ENCODE data around the gene PLCB4. TPM values are rescaled to one million over a fixed set of nuclear protein-coding genes. Genes with fewer than 3 reads are reported as not detected.
A peak's percentile ranks its signal among the peaks of the same experiment; 100 is the strongest.

Gene PLCB4
- total RNA-seq, 1 experiment from 2014 or later, result 10.1 TPM

DNA sequence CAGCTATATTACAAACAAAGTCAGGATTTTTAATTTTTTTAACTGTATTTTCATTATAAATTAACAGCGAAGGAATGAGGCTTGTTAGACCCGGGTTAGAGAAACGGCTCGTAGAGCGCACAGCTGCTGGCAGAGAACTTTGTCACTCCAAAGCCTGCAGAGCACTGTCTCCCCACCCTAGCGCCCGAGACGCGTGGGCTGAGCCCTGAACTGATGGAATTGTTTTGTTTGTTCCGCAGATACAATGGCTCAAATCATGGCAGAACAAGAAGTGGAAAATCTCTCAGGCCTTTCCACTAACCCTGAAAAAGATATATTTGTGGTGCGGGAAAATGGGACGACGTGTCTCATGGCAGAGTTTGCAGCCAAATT lies 446.3 kb downstream of the PLCB4 start:
- peaks cover 100% of the 10 kb centered on the region for H3K27me3 Mint-ChIP-seq (ENCODE audit: low read depth)
- H3K4me1 Mint-ChIP-seq, result peaks cover 55 to 57% of the 10 kb centered on the region in 2 experiments
- no peak for DNase-seq
- H3K36me3 Mint-ChIP-seq (ENCODE audit: insufficient read depth in 1 of 3, low read depth in 3 of 3), result peaks cover 0 to 2% (median 0%) of the 10 kb centered on the region in 3 experiments; a peak in 2 of 7 replicates
- Histone ChIP-seq H4K5ac (ENCODE audit: insufficient read length, low read depth, low read length) (no peak overlapping the region), H2BK12ac (ENCODE audit: insufficient read length, low read depth, low read length) (no peak overlapping the region), H3K79me1 (ENCODE audit: insufficient read depth, low read depth, low read length, poor library complexity, severe bottlenecking) (no peaks in the 10 kb centered on the region), H4K91ac (ENCODE audit: insufficient read length, low read depth, low read length) (no peak overlapping the region), H3K27me3 (ENCODE audit: insufficient read depth, low read length) (peaks cover 48% of the 10 kb centered on the region; the same call in 1 of the 2 replicates), H3K56ac (ENCODE audit: insufficient read length, low read depth, low read length) (no peak overlapping the region), H2AFZ (ENCODE audit: low read length) (no peak overlapping the region), H3K14ac (ENCODE audit: insufficient read depth, low read length) (no peak overlapping the region), H3K4ac (ENCODE audit: low read depth, low read length) (no peak overlapping the region), H3K79me2 (ENCODE audit: insufficient read depth, low read length) (no peaks in the 10 kb centered on the region), H2AK5ac (ENCODE audit: insufficient read length, low read length) (no peak overlapping the region), H4K8ac (replicated peaks; ENCODE audit: insufficient read length, low read depth, low read length) (no peak overlapping the region), H3K9me3 (ENCODE audit: control insufficient read depth, low read depth, low read length) (no peaks in the 10 kb centered on the region), H3K18ac (ENCODE audit: insufficient read length, low read depth, low read length) (no peak overlapping the region), H2BK5ac (ENCODE audit: insufficient read length, low read length) (no peak overlapping the region), H4K20me1 (ENCODE audit: control insufficient read depth, insufficient read depth, insufficient read length) (no peaks in the 10 kb centered on the region), H3K4me1 (ENCODE audit: insufficient read depth, low read length) (peaks cover 5% of the 10 kb centered on the region; the same call in 1 of the 2 replicates), H2BK20ac (ENCODE audit: low read depth, low read length, poor library complexity, severe bottlenecking) (no peak overlapping the region), H3K23me2 (ENCODE audit: insufficient read length, low read depth, low read length, poor library complexity, severe bottlenecking) (peaks cover 27% of the 10 kb centered on the region), H3K4me2 (ENCODE audit: insufficient read depth, insufficient read length, low read length) (peak overlapping the region; percentile 93), H2BK15ac (ENCODE audit: low read depth, low read length) (no peak overlapping the region), H2BK120ac (ENCODE audit: low read depth, low read length, poor library complexity, severe bottlenecking) (no peak overlapping the region), H3K9ac (ENCODE audit: extremely low read depth, insufficient read length, low read length) (no peak overlapping the region), H3T11ph (ENCODE audit: low read length) (no peak overlapping the region), H3K23ac (ENCODE audit: insufficient read length, low read depth, low read length) (no peak overlapping the region), H3K27ac (ENCODE audit: insufficient read length, low read depth, low read length) (no peak overlapping the region)
- H3K27ac Mint-ChIP-seq, result no peak overlapping the region
- TF ChIP-seq, protein P1, sequence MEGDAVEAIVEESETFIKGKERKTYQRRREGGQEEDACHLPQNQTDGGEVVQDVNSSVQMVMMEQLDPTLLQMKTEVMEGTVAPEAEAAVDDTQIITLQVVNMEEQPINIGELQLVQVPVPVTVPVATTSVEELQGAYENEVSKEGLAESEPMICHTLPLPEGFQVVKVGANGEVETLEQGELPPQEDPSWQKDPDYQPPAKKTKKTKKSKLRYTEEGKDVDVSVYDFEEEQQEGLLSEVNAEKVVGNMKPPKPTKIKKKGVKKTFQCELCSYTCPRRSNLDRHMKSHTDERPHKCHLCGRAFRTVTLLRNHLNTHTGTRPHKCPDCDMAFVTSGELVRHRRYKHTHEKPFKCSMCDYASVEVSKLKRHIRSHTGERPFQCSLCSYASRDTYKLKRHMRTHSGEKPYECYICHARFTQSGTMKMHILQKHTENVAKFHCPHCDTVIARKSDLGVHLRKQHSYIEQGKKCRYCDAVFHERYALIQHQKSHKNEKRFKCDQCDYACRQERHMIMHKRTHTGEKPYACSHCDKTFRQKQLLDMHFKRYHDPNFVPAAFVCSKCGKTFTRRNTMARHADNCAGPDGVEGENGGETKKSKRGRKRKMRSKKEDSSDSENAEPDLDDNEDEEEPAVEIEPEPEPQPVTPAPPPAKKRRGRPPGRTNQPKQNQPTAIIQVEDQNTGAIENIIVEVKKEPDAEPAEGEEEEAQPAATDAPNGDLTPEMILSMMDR (conservative IDR thresholded peaks at IDR 0.05), result no peak
- WGBS (ENCODE audit: extremely low coverage, insufficient read length, low lambda C conversion rate), result no CpG with 5 or more reads among the region's 13 CpGs
- H3K4me3 Mint-ChIP-seq, result peak overlapping the region; percentile 58 to 91
- peaks cover 0 to 3% of the 10 kb centered on the region in 2 experiments; a peak in 1 of 5 replicates for H3K9me3 Mint-ChIP-seq
